GM12891 (cell line): ENCODE data around the gene PRRT4.

Source experiments
- POLR2A ChIP-seq: IDR thresholded peaks from 2 replicates; pipeline ENCODE4 v1.6.1; 2011; ENCODE audit warnings: low read depth, low read length, control low read depth
- POLR2AphosphoS5 ChIP-seq: IDR thresholded peaks from 2 replicates; pipeline ENCODE4 v1.6.1; 2011; ENCODE audit warnings: low read depth, low read length, control low read depth
- SPI1 ChIP-seq: IDR thresholded peaks from 2 replicates; pipeline ENCODE4 v1.6.1; 2011; ENCODE audit warnings: low read depth, low read length, control low read depth

DNA sequence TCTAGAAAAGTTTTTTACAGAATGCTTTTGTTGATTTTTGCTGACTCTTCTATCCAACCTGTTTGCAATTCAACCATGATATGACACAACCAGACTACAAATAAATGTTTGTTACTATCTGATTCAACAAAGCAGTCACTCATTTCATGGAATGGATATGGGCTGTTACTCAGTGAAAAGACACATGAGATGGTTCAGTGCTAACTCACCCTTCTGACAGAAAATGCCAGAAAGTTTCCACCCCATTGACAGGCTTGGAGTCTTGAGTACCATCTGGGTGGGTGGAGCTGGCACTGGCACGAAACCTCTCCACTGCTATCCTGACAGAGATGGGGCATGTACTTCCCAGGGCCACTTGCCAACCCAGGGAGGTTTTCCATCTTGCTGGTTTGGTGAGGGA lies 57.3 kb downstream of the PRRT4 start:
- TF ChIP-seq POLR2A (no peak), POLR2AphosphoS5 (no peak), SPI1 (no peak)
